ENCODE measurements around the gene MT1B. TPM values are rescaled to one million over a fixed set of nuclear protein-coding genes. Genes with fewer than 3 reads are reported as not detected.

MT1B gene
- total RNA-seq, 4 donors from 2014 or later, result not detected

GRCh38 chr16:56611281-56611833 lies 40.3 kb upstream of the MT1B start:
- intact Hi-C loops (cut with DNase I), result no loop called here
- Histone ChIP-seq H3K4me1 (peaks cover 39 to 40% of the 10 kb centered on the region in 2 donors), H3K9me3 (no peaks in the 10 kb centered on the region), H3K27me3 (no peaks in the 10 kb centered on the region), H3K27ac (peak overlapping the region; percentile 61 to 97 (median 89)), H3K36me3 (no peaks in the 10 kb centered on the region), H3K4me3 (replicated peaks in 1 of 3) (no peak overlapping the region)
- 36 to 54% methylated on average over 2 of the region's 2 CpGs for WGBS, 2 donors
- peak; percentile 60 to 69 for DNase-seq
- TF ChIP-seq, protein P1, sequence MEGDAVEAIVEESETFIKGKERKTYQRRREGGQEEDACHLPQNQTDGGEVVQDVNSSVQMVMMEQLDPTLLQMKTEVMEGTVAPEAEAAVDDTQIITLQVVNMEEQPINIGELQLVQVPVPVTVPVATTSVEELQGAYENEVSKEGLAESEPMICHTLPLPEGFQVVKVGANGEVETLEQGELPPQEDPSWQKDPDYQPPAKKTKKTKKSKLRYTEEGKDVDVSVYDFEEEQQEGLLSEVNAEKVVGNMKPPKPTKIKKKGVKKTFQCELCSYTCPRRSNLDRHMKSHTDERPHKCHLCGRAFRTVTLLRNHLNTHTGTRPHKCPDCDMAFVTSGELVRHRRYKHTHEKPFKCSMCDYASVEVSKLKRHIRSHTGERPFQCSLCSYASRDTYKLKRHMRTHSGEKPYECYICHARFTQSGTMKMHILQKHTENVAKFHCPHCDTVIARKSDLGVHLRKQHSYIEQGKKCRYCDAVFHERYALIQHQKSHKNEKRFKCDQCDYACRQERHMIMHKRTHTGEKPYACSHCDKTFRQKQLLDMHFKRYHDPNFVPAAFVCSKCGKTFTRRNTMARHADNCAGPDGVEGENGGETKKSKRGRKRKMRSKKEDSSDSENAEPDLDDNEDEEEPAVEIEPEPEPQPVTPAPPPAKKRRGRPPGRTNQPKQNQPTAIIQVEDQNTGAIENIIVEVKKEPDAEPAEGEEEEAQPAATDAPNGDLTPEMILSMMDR (IDR thresholded peaks at IDR 0.05), result no peak
- TF ChIP-seq POLR2A (IDR thresholded peaks at IDR 0.05), result no peak

- DNase-seq, result no peak
- Histone ChIP-seq H3K9me3 (no peaks in the 10 kb centered on the region), H3K4me3 (replicated peaks in 1 of 3) (no peak overlapping the region), H3K27ac (no peak overlapping the region), H3K36me3 (no peaks in the 10 kb centered on the region), H3K4me1 (peaks cover 31 to 42% of the 10 kb centered on the region in 2 donors), H3K27me3 (no peaks in the 10 kb centered on the region)
- intact Hi-C loops (cut with DNase I), result no loop called here
- TF ChIP-seq, protein P1 (IDR thresholded peaks at IDR 0.05), result no peak
- no peak for TF ChIP-seq POLR2A (IDR thresholded peaks at IDR 0.05)
Observed at GRCh38 chr16:56613706-56614105, 38.0 kb upstream of the MT1B start.

- Histone ChIP-seq H3K4me3 (replicated peaks in 1 of 3) (no peak overlapping the region), H3K27me3 (no peaks in the 10 kb centered on the region), H3K27ac (no peak overlapping the region), H3K36me3 (no peaks in the 10 kb centered on the region), H3K4me1 (peaks cover 29 to 42% of the 10 kb centered on the region in 2 donors), H3K9me3 (no peaks in the 10 kb centered on the region)
- TF ChIP-seq, protein P1 (IDR thresholded peaks at IDR 0.05), result no peak
- TF ChIP-seq POLR2A (IDR thresholded peaks at IDR 0.05), result no peak
- intact Hi-C loops (cut with DNase I), result no loop called here
- no peak for DNase-seq
Observed at GRCh38 chr16:56614549-56614991, 37.1 kb upstream of the MT1B start.

DNA sequence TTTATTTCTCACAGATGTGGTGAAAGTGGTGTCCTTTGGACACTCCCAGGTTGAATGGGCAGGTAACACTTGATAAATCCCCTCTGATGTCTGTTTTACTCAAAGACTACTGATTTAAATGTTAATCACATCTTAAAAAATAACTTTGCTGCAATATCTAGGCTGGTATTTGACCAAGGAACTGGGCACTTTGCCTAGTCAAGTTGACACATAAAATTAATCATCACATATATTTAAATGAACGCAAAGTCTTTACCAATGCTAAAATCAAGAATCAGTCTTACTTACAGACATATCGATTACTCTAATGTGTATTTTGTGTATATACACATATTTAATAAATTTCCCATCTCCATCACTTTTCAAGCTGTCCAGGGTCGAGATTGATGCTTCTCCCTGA lies 36.3 kb upstream of the MT1B start:
- Histone ChIP-seq H3K27ac (no peak overlapping the region), H3K9me3 (no peaks in the 10 kb centered on the region), H3K36me3 (no peaks in the 10 kb centered on the region), H3K4me3 (replicated peaks in 1 of 3) (no peak overlapping the region), H3K4me1 (peaks cover 21 to 37% of the 10 kb centered on the region in 2 donors), H3K27me3 (no peaks in the 10 kb centered on the region)
- 92 to 96% methylated on average over 3 of the region's 3 CpGs for WGBS, 2 donors
- DNase-seq, result no peak
- intact Hi-C loops (cut with DNase I), result no loop called here
- TF ChIP-seq, protein P1 (IDR thresholded peaks at IDR 0.05), result no peak
- no peak for TF ChIP-seq POLR2A (IDR thresholded peaks at IDR 0.05)

DNA sequence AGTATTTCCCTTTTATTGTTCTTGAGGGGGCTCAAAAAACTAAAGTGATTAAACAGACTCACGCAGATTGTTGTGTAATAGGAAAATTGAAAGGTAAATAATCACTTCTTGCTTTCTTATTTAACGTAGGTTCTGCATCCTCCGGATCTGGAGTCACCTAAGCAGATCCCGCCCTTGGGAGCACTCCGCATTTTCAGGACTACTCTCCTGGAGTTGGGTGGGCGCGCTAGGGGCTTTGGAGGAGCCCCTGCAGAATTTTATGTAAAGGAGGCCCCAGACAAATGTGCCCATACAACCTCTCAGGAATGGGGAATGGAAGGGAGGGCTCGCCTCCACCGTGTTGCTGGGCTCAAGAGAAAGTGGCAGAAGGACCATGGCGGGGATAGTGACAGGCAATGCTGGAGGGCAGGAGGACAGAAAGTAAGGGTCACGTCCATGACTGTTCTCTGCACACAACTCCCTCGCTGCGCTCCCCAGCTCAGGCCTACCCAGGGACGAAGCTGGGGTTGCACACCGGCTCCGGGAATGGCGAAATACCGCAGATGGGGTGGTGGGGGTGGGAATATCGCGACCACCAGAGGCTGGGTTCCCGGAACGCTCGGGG lies 35.0 kb upstream of the MT1B start:
- H3K27ac ChIP-seq, result peak overlapping the region; percentile 46 to 60 (median 50)
- intact Hi-C loops (cut with DNase I), result no loop called here

More for the DNA sequence above, 35.0 kb upstream of the MT1B start:
- no peak for DNase-seq
- 51 to 58% methylated on average over 23 of the region's 23 CpGs for WGBS, 2 donors
- Histone ChIP-seq H3K27me3 (no peaks in the 10 kb centered on the region), H3K36me3 (no peaks in the 10 kb centered on the region), H3K4me3 (replicated peaks in 1 of 3) (peak overlapping the region in 2 of 3 donors; percentile 5 to 16), H3K4me1 (peaks cover 11 to 24% of the 10 kb centered on the region in 2 donors), H3K9me3 (no peaks in the 10 kb centered on the region)
- TF ChIP-seq, protein P1 (IDR thresholded peaks at IDR 0.05), result no peak
- no peak for TF ChIP-seq POLR2A (IDR thresholded peaks at IDR 0.05)

All from thyroid gland (tissue), 4 donors.